Keratinocyte (primary cell): Measurements from ENCODE around the gene STX8. TPM values are rescaled to one million over a fixed set of nuclear protein-coding genes. Genes with fewer than 3 reads are reported as not detected.
"Not testable (repeated sequence)": the region's sequence is repeated elsewhere in the genome, so short reads cannot be mapped to it uniquely, and the experiment has no call there.

Experiments used
- DNase-seq: peaks from one replicate; pipeline ENCODE4 v3.0.0-alpha.2; 2011; ENCODE audit warnings: low read depth, missing footprints, low spot score
- FAIRE-seq: peaks from 2 replicates; lab custom pipeline; 2011; peaks lifted over from hg19 to GRCh38; lab: Jason Lieb, UNC
- H2AFZ ChIP-seq: 2 replicates; pipeline ENCODE4 v1.6.0; 2012; ENCODE audit warnings: low read length, control low read depth, inconsistent platforms; ENCODE audit not compliant: control insufficient read depth
- H3K27ac ChIP-seq: 2 replicates; pipeline ENCODE4 v1.5.1; 2011; ENCODE audit warnings: low read length; ENCODE audit not compliant: control insufficient read depth, insufficient read depth
- H3K27me3 ChIP-seq: 3 replicates; pipeline ENCODE4 v1.6.0; 2011; ENCODE audit warnings: low read length; ENCODE audit not compliant: control insufficient read depth, insufficient read depth; ENCODE audit errors: extremely low read depth
- H3K36me3 ChIP-seq, 2 experiments: 2 replicates in 1 of 2; 3 replicates in 1 of 2; pipeline ENCODE4 v1.5.1; 2011; ENCODE audit warnings: low read length in 2 of 2, mild to moderate bottlenecking in 1 of 2; ENCODE audit not compliant: control insufficient read depth in 2 of 2, insufficient read depth in 2 of 2; ENCODE audit errors: extremely low read depth in 1 of 2
- H3K4me1 ChIP-seq: 3 replicates; pipeline ENCODE4 v1.5.1; 2011; ENCODE audit warnings: low read length; ENCODE audit not compliant: control insufficient read depth, insufficient read depth; ENCODE audit errors: extremely low read depth
- H3K4me2 ChIP-seq: 3 replicates; pipeline ENCODE4 v1.6.0; 2011; ENCODE audit warnings: low read depth, low read length; ENCODE audit not compliant: control insufficient read depth, insufficient read depth; ENCODE audit errors: extremely low read depth
- H3K4me3 ChIP-seq, 3 experiments: fragments of 200-600 bp in 1 of 3; sonication (generic) in 1 of 3; 2 replicates in 2 of 3; 3 replicates in 1 of 3; pipeline ENCODE4 v1.5.1; 2011 to 2016; ENCODE audit warnings: low read length in 3 of 3, mild to moderate bottlenecking in 3 of 3, control low read depth in 2 of 3, inconsistent platforms in 1 of 3, low read depth in 1 of 3, mixed read lengths in 1 of 3, mixed run types in 1 of 3, moderate library complexity in 1 of 3; ENCODE audit not compliant: control insufficient read depth in 2 of 3, insufficient read depth in 2 of 3; ENCODE audit errors: extremely low read depth in 1 of 3
- H3K79me2 ChIP-seq: 2 replicates; pipeline ENCODE4 v1.6.0; 2012; ENCODE audit warnings: low read length; ENCODE audit not compliant: control insufficient read depth, insufficient read depth
- H3K9ac ChIP-seq: 3 replicates; pipeline ENCODE4 v1.6.0; 2011; ENCODE audit warnings: low read length; ENCODE audit not compliant: control insufficient read depth, insufficient read depth; ENCODE audit errors: extremely low read depth
- H3K9me1 ChIP-seq: 3 replicates; pipeline ENCODE4 v1.6.0; 2011; ENCODE audit warnings: low read length; ENCODE audit not compliant: control insufficient read depth, insufficient read depth; ENCODE audit errors: extremely low read depth
- H3K9me3 ChIP-seq: 2 replicates; pipeline ENCODE4 v1.5.1; 2012; ENCODE audit warnings: low read depth, low read length; ENCODE audit not compliant: control insufficient read depth
- H4K20me1 ChIP-seq: 3 replicates; pipeline ENCODE4 v1.6.0; 2011; ENCODE audit warnings: low read length; ENCODE audit not compliant: control insufficient read depth, insufficient read depth; ENCODE audit errors: extremely low read depth
- CTCF ChIP-seq, 3 experiments: IDR thresholded peaks in 1 of 3; conservative IDR thresholded peaks in 1 of 3; optimal IDR thresholded peaks in 1 of 3; 2 replicates in 2 of 3; 3 replicates in 1 of 3; pipeline versions ENCODE3 to v1.5.1; 2011; ENCODE audit warnings: low read length in 3 of 3, mild to moderate bottlenecking in 3 of 3, moderate library complexity in 2 of 3, control low read depth in 1 of 3, inconsistent platforms in 1 of 3; ENCODE audit not compliant: insufficient read depth in 2 of 3; ENCODE audit errors: extremely low read depth in 1 of 3
- EZH2 ChIP-seq: IDR thresholded peaks from one replicate; pipeline ENCODE4 v1.6.1; 2012; ENCODE audit warnings: inconsistent platforms, mild to moderate bottlenecking, low read length, moderate library complexity
- dilution Hi-C: fragments of 300-500 bp; cut with MboI; formaldehyde crosslinking; loops from one replicate; pipeline ENCODE4 v1.7.0; 2020; ENCODE audit warnings: low sequenced_read_pairs; ENCODE audit not compliant: extremely low pct_ligation_motif_present
- polyA plus RNA-seq, 5 experiments: library from polyadenylated mRNA; depleted of rRNA in 3 of 5; stranded (reverse) in 3 of 5; stranded (forward) in 1 of 5; unstranded in 1 of 5; fragments of >200 nt; gene quantifications; 1 replicate in 1 of 5; 2 replicates in 3 of 5; 3 replicates in 1 of 5; pipeline versions ENCODE4 v1.2.1 to v1.2.3, GENCODE V29; 2011 to 2012; ENCODE audit warnings: missing spikeins in 2 of 5, low read depth in 1 of 5, low replicate concordance in 1 of 5

STX8 gene
- polyA plus RNA-seq, 1 donor (not counting 4 experiments of a cell fraction or from before 2014, with no cell fraction given), result 90.3 TPM

GRCh38 chr17:9380361-9380760, 195.3 kb downstream of the STX8 start:
- Histone ChIP-seq H3K9ac (no peak overlapping the region), H3K9me1 (no peaks in the 10 kb centered on the region), H3K4me3 (no peak overlapping the region), H3K79me2 (no peaks in the 10 kb centered on the region), H2AFZ (no peak overlapping the region), H3K36me3 (no peaks in the 10 kb centered on the region), H3K27me3 (no peaks in the 10 kb centered on the region), H4K20me1 (no peaks in the 10 kb centered on the region), H3K27ac (no peak overlapping the region), H3K4me2 (no peak overlapping the region), H3K4me1 (no peaks in the 10 kb centered on the region), H3K9me3 (no peaks in the 10 kb centered on the region)
- no peak for FAIRE-seq
- DNase-seq, result no peak
- dilution Hi-C loops, result no loop called here
- TF ChIP-seq CTCF (optimal IDR thresholded peaks at IDR 0.05 in 1 of 3, IDR thresholded peaks at IDR 0.05 in 1 of 3, conservative IDR thresholded peaks at IDR 0.05 in 1 of 3; ENCODE audit: extremely low read depth in 1 of 3, insufficient read depth in 2 of 3, low read length in 3 of 3), result no peak
- no peak for TF ChIP-seq EZH2

GRCh38 chr17:9376177-9376576, 199.4 kb downstream of the STX8 start:
- dilution Hi-C loops, FAIRE-seq, H2AFZ ChIP-seq: not testable (repeated sequence)

GRCh38 chr17:9371019-9371418, 204.6 kb downstream of the STX8 start:
- Histone ChIP-seq H3K27me3 (no peaks in the 10 kb centered on the region), H3K9me1 (no peaks in the 10 kb centered on the region), H2AFZ (no peak overlapping the region), H4K20me1 (no peaks in the 10 kb centered on the region), H3K4me3 (peak overlapping the region in 1 of 3 experiments; percentile 48), H3K36me3 (no peaks in the 10 kb centered on the region), H3K9me3 (no peaks in the 10 kb centered on the region), H3K27ac (peak overlapping the region; percentile 74), H3K4me2 (peak overlapping the region; percentile 37), H3K79me2 (no peaks in the 10 kb centered on the region), H3K9ac (peak overlapping the region; percentile 41), H3K4me1 (peaks cover 17% of the 10 kb centered on the region)
- dilution Hi-C loops, result no loop called here
- TF ChIP-seq CTCF (optimal IDR thresholded peaks at IDR 0.05 in 1 of 3, IDR thresholded peaks at IDR 0.05 in 1 of 3, conservative IDR thresholded peaks at IDR 0.05 in 1 of 3; ENCODE audit: extremely low read depth in 1 of 3, insufficient read depth in 2 of 3, low read length in 3 of 3) (no peak), EZH2 (no peak)
- DNase-seq (peak; percentile 35), FAIRE-seq (peak; percentile 95)

More at GRCh38 chr17:9376177-9376576, 199.4 kb downstream of the STX8 start:
- not testable (repeated sequence) for H3K36me3 ChIP-seq, H3K27me3 ChIP-seq, H3K9me1 ChIP-seq, DNase-seq, H3K9ac ChIP-seq, H3K4me3 ChIP-seq, H3K27ac ChIP-seq, H3K79me2 ChIP-seq, H3K9me3 ChIP-seq, H3K4me1 ChIP-seq, H4K20me1 ChIP-seq, H3K4me2 ChIP-seq
